Renal pelvis (tissue), 4 donors: ENCODE results near the gene THADA. TPM values are rescaled to one million over a fixed set of nuclear protein-coding genes. Genes with fewer than 3 reads are reported as not detected.

ENCODE experiments used
- DNase-seq: peaks from one replicate; pipeline ENCODE4 v3.0.0-alpha.2; 2013
- polyA plus RNA-seq, 3 donors: library from polyadenylated mRNA; unstranded; fragments of 120-200 nt; gene quantifications; one replicate each; pipeline ENCODE4 v1.2.1, GENCODE V29; 2013; ENCODE audit not compliant: insufficient read length in 3 of 3

Gene THADA
- polyA plus RNA-seq, 3 donors = 32.4 to 42.0 (median 39.2) TPM

DNA sequence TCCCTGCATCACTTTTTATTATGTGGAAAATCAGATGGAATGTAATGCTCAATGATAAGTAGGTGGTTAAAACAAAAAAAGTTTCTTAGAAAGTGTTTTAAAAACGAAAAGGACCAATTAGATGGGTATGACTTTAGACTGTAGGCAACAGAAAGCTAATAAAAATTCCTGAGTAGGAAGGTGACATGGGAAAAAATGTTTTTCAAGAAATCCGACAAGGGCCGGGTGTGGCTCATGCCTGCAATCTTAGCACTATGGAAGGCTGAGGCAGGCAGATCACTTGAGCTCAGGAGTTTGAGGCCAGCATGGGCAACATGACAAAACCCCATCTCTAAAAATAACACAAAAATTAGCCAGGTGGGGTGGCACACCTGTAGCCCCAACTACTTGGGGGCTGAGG lies 126.1 kb downstream of the THADA start:
- no peak for DNase-seq

DNA sequence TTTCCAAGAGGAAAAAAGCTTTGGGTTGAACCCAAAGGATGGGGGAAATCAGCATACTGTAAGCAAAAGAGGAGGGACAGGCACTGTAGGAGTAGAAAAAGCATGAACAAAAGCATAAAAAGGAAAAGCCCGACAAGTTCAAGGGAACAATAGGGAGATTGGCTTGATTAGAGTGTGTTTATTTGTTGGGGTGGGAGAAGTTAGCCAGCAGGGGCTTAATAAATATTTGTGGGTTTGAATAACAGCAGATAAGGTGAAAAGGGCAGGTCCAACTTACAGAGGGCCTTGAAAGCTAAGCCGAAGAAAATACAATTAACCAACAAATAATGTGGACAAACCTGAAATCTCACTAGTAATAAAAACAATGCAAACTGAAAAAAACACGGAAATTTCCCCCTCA lies 126.7 kb downstream of the THADA start:
- no peak for DNase-seq

DNA sequence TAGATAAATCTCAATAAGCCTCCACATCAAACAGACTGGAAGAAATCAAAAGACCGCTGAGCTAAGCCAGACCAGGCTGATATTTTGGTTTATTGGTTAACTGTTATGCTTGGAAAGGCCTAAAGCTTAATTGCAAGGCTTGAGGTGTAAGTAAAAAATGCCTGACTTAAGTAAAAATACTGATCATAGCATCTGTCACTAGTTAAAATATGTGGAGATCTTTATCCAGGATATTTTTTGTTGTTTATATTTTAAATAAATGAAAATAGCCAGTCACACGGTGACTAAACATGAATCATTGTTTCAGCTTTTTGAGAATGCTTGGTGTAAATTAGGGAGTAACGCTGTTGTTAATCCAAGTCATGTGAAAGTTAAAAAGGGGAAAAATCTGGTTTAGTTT lies 127.9 kb downstream of the THADA start:
- DNase-seq = no peak

DNA sequence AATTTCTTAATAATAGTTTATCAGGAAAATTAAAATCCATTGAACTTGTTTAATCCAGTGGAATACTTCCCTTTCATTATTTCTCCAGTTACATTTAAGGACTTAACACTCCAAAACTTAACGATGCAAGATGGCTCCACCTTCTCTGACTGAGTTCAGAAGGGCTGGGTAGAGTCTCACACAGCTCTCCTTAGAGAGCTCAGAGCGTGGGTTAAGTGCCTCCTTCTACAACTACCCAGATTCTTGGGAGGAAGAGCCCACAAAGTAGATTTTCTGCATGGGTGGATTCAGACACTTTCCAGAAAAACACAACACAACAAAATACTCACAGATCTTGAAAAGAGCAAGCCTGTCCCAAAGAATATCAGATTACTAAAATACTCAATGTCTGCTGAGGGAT lies 130.6 kb downstream of the THADA start:
- no peak for DNase-seq

DNA sequence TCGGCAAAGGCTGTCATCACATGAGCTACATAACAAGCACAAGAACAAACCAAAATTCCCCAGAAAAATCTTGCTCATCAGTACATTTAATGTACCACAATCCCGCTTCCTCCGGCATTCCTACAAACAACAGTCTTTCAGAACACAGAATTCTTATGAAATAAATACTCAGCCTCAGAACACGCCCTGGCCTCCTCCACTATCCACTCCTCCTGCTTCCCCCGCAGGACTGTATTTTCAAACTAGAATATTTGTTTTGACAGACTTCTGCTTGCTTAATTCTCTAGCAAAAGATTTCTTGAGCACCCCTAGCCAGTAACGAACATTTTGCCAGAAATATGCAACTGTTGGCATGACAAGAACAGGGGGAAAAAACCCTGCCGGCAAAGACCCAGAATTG lies 131.2 kb downstream of the THADA start:
- no peak for DNase-seq

DNA sequence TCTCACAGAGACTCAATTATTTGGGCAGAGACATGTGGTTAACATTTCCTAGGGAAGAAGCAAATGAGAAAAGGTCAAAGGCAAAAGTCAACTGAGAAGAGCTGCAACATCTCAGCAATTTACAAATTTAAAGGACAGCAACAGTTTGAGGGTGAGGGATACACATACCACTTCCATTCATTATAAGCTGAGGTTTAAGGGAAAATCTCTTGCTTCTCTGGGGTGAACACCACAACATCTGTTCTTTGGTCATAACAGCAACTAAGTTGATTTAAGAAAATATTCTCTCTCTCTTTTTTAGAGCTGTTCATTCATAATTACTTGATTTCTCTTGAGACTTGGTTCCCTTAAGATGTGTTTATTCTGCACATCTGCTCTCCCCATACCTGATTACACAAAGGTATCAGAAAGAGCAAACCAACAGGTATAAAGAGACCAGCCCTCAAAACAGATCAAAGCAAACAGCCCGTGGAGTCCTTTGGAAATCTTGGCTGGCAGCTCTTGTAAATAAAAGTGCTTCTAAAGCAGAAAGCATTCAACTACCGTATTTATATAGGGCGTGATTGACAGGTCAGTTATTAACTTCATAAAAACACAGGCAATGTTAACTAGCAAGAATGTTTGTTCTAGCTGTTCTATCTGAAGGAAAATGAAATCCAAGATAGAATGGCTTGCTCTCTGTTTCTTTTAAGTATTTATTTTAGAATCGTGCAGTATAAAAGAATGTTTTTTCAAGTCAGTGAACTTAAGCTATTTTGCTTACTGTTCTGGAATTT lies 132.8 kb downstream of the THADA start:
- DNase-seq = peak; percentile 61

DNA sequence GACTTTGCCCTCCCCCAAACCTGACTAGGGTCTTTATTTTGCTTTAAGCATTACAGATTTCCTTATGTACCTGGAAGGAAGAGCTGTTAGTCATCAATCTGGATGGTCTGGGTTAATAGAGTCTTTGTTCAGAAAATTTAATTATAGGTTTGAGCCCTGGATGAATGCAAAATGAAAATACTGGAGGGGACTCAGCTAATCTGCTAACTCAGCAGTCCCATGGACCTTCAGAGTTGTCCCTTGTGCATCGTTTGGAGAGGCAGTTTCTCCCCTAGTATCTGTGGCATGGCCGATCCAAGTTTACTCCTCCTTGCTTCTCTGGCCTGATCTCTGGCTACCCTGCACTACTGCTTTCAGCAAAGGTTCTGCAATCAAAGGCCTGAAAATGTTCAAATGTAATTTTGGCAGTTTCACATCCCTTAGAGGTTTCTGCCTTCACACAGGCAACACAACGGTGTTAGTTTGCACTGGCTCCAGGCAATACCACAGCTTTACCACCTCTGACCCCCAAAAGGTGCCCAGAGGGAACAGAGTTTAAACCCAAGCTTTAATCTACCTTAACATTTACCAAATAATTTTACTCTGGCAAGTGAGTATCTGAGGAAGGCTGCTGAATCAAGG lies 134.3 kb downstream of the THADA start:
- DNase-seq = no peak

DNA sequence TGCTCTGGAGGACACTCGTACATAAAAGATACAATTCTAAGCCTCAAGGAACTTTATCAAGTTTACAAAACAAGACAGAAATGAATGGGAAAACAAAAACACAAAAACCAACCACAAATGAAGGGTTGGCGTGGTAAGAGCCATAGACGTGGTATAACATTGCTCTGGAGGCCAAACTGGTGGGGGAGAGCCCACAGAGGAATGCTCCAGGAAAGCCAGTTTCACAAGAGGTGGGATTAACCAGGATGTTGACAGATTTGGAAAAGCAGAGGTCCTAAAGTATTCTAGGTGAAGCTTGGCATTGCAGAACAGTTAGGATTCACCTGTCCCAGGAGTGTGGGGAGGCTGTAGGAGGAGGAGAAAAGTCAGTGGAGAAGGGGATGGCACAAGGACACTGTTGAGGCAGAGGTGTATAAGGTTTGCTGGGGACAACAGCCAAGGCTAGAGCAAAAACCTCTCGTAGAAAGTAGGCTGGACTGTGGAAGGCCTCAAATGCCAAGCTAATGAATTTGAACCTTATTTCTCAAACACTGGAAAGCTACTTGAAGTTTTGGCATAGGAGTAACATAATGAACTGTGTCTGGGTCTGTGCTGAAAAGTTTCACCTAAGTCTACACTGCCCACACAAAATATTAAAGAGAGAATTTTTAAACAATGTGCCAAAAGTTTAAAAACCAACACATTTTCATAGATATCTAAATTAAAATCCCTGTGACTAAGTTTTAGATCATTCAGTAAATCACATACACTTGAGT lies 135.1 kb downstream of the THADA start:
- DNase-seq = no peak

DNA sequence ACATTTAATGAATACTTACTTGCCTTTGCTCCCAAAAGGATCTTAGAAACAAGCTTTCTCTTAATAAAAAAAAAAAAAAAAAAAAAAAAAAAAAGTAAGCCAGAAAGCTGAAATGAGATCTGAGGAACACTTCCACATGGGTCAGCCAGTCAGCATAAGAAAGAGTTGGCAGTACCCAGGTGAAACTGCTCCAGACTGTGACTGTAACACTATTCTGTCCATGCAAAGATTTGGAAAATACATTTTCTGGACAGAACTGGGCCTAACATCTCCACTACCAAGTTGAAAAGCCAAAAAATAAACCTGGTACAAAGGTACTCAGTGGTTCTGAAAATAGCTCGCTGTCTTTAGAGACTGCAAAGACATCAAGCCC lies 135.7 kb downstream of the THADA start:
- no peak for DNase-seq

DNA sequence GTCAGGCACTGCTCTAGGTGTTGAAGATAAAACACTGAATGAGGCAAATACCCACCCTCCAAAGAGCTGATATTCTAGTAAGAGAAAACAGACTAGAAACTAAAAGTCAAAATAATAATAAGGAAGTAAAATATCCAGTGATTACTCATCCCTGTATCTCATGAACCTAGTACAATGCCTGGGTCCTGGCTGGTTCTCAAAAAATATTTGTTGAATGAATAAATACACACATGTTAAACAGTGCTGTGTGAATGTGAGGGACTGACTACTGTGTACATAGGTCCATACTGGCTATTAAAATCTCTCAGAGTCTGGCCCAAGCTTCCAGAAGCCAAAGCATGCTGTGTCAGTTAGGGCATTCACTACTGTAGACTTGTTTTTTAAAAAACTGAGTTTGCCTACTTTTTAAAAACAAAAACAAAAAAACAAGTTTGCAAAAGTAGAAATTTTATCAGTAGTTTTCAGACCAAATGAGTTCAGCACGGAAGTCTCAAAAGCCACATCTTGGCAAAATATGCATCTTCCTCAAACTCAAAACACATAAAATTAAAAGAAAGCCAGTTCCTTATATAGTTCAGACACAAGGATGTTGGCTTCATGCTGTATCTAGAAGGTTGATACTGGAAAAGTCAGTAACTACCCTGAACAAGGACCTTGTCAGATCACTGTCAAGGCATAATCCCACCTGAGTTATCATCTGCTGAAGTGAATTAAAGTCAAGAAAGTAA lies 136.2 kb downstream of the THADA start:
- DNase-seq = no peak

DNA sequence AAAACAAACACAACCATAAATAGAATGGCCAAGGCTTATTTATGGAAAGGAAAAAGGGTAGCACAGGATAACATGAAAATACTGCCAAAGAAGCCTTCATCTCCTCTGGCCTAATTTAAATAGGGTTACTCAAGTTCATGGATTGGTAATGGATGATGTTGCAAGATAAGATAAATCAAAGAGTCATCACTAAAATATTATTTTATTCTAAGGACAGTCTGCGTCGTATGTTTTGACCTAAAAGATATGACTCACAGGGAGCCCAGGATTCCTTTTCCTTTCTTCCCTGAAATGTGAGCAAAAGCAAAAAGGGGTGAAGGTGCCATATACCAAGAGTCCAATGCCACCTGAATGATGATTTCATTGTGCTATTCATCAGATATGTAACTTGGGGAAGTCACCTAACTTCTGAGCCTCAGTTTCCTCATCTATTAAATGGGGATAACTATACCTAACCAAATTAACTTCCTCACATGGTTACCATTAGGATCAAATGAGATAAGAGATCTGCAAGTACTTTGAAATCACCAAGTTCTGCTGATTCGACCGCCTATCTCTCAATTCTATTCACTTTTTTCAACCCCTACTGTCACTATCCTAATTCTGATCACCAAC lies 137.7 kb downstream of the THADA start:
- no peak for DNase-seq

DNA sequence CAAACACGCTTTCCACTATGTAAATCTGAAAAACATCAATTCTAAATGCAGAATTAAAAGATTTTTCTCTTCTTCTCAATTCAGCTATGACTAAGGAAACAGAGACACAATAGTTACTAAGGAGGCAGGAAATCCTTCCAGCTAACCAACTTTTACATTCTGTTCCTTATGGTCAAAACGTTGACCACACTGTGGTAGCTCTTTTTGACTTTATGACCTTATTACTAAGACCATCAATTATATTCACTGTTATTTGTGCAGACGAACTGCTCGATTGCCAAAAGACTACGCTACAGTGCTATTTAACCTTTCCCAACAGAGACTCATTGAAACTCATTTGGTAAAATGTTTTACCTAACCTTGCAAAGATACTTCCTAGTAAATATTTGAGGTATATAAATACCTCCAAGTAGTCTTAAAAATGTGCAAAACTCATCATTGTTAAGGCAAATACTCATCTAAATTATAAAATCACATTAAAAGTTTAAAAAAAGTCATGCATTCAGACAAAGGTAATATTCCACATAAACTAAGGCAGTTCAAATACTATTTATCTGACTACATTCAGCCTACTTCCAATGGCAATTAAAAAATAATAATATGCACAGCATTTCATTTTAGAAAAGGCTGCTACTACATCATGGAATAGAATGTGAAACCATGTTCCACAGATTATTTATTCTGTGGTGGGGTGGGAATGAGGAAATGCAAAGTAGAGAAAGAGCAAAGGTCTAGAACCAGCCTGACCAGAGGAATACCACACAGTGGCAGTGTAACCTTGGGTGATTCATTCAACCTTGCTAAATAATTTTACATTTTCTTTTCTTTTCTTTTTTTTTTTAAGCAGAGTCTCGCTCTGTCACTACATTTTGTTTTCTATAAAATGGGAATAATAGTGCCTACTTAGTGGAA lies 139.9 kb downstream of the THADA start:
- DNase-seq = no peak

DNA sequence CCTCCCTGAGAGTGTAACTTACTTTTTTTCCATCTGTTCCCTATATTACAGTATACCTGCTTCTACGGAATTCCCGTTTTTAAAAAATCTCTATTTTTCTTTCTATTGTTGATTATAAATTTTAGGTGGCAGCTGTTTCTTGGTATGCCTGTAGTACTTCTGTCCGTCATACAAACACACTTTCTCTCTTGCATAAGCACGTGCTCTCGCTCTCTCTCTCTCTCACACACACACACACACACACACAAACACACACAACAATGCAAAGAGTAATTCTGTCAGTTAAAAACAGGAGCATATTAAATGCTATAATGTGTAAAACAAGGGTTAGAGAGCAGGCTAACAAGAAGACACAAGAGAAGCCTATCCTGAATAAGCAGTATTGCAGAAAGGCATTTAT lies 140.5 kb downstream of the THADA start:
- DNase-seq = no peak

DNA sequence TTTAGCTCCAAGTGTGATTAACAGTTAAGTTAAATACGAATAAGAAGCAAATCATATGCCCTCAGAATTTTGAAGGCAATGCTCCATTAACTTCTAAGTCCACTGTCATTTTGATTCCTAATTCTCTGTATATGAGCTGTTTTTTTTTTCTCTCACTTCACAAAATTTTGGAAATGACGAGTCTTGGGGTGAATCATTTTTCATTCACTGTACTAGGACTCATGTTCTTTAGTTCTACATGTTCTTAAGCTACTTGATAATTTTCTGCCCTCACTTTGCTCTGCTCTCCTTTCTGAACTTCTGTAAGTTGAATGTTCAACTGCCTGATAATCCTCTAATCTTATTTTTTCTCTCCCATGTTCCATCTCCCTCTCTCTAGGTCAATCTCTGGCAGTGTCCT lies 141.0 kb downstream of the THADA start:
- DNase-seq = no peak

DNA sequence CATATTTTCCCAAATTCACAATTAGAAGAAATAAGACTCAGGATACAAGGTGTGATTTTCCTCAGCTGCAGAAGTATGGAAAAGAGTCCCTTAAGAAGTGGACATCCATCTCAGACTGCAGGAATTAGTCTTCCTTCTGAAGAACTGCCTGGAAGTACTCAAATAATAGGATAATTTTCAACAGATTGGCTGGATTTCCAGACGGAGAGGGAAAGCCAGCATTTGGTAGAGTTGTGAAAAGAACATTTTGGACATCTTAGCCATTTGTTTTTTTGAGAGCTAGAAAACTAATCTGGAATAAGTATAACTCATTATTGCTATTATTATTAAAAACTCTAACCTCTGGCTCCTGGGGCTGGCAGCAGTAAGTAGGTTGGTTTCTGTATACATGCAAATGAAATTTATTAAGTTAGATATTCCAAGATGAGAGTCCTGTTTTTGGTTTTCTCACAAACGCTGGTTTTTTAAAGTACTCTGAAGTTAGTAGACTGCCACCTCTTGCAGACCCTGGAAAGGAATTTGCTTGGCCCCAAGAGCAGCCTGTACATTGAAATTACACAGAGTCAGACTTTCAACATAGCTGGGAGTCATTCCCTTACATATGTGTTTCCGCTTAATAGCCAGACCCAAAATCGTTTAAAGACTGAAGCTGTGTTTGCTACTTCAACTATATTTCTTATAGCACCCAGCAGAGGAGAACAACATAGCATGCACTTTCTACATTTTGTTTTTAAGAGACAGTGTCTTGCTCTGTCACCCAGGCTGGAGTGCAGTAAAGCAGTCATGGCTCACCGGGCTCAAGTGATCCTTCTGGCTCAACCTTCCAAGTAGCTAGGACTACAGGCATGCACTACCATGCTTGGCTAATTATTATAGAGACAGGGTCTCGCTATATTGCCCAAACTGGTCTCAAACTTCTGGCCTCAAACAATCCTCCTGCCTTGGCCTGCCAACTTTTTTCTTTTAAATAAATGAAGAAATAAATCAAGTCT lies 142.4 kb downstream of the THADA start:
- DNase-seq = peak; percentile 44

DNA sequence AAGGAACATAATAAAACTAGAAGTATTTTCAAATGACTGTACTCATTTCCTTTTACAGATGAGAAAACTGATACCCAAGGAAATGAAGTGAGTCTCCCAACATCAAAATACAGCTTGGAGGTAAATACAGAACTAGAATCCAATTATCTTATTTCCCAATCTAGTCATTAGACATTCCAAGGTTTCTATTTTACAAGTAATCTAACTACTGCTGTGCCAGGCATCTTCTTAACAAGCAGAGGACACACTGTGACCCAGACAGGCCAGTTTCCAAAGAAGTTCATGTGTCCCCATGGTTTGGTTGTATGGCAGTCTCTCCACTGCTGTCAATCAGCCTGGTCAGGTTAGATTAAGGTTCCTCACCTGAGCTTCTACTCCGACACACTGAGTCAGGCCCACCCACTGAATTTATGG lies 143.5 kb downstream of the THADA start:
- no peak for DNase-seq

DNA sequence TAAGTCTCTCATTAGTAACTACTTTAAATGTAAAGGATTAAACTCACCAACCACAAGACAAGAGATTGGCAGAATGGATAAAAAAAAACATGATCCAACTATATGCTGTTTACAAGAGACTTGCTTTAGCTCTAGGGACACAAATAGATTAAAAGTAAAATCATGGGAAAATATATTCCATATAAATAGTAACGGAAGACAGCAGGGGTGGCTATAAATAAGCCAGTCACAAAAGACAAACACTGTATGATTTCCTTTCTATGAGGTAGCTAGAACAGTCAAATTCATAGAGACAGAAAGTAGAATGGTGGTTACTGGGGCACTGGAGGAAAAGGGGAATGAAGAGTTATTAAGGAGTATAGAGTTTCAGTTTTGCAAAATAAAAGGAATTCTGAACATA lies 145.2 kb downstream of the THADA start:
- no peak for DNase-seq

DNA sequence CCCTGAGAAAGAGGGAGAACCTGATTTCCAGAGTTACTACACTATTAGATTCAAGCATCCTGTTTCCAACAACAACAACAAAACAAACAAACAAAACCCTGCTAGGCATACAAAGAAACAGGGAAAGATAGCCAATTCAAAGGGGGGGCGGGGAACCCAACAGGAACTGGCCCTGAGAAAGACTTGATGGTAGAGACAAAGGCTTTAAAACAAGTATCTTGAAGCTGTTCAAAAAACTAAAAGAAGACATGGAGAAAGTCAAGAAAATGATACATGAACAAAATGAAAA lies 147.1 kb downstream of the THADA start:
- no peak for DNase-seq

DNA sequence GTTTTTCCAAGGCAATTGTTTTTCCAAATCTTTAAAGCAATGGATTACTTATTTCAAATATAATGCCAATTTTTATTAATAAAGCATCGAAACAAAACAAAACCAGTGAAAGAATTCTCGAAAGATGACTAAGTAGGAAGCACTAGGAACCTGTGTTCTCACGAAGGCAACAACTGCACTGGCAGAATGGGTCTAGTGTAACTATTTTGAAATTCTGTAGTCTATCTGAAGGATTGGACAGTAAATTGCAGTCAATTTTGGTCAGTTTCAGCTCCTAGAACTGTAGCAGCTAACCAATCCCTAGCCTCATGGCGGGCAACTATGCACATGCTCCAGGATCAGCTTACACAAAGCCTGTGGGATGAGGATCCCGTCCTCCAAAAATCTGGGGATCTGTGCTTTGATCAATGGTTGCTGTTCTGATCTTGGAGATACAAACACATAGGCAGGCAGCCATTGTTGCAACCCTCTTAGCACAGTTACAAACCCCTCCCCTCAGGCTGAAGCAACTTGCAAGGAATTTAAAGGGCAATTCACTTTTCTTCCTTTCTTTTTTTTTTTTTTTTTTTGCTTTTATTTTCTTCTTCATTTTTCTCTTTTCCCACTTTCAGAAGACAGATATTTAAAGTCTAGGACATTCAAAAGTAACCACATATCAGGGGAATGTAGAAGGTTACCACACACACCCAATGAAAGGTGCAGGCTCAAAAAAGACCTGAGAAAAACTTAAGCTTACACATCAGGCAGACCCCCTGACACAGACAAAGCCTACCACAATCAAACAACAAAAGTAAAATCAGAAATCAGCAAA lies 147.6 kb downstream of the THADA start:
- no peak for DNase-seq
